NCI-H1092 (cell line): ENCODE results near the gene METTL3.
"Not testable (repeated sequence)": the region's sequence is repeated elsewhere in the genome, so short reads cannot be mapped to it uniquely, and the experiment has no call there.

Experiments used
- DNase-seq: peaks from one replicate; lab custom pipeline; 2025; lab: John Stamatoyannopoulos, UW

Gene METTL3

DNA sequence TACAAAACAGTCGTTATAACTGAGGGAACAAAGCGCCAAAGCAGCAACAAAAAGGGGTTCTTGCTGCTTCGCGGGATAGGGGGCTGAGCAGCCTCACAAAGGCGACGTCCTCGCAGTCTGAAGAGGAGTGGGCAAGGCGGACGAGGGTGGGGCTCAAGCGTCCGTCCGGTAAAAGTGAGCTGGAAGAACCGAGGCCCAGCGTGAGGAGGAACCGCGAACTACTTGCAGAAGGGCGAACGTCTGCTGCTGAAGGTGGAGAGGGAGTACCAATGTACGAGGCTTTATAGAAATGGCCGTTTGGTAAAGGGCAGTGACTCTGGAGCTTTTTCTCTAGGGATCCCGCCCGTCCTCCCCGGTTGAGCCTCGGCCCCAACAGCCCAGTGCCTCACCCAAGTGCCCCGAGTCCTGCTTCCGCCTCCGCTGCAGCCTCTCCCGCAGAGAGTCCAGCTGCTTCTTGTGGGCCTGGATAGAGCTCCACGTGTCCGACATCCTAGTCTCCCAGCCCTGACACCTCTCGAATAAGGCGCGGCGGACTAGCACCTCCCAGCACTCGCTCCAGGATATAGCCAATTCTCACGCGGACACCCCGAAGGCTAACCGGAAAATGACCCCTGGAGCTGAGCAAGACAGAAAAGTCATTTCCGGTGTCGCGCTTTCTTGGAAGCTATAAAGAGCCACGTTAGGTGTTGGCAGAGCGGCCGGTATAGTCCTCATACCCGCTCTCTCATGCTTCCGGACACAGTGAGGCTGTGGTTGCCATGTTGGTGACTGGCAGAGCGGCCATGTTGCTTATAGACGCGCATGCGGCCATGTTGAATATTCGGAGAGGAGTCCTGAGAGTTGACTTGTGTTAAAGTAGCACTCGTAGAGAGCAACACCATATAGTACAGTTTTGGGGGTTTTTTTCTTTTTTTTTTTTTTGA lies at the start of gene METTL3:
Gene METTL3 (minus strand): TSS at position 606 of the 923 bp plus-strand sequence. CDS start 117 bp downstream, at position 489.
- DNase-seq: peak; percentile 99

DNA sequence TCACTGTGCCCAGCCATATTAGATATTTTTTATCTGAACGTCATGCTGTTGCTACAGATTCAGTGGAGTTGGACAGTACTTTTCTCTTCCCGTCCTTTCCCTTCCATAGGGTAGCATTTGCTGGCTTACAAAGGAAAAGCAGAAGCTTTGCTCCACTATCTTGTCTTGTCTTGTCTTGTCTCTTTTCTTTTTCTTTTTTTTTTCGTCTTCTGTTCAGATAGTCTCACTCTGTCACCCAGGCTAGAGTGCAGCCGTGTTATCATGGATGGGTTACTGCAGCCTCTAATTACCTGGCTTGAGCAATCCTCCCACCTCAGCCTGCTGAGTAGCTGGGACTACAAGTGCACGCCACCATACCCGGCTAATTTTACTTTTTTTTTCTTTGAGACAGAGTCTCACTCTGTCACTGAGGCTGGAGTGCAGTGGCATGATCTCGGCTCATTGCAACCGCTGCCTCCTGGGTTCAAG lies 47.6 kb upstream of the METTL3 start:
- no peak for DNase-seq

DNA sequence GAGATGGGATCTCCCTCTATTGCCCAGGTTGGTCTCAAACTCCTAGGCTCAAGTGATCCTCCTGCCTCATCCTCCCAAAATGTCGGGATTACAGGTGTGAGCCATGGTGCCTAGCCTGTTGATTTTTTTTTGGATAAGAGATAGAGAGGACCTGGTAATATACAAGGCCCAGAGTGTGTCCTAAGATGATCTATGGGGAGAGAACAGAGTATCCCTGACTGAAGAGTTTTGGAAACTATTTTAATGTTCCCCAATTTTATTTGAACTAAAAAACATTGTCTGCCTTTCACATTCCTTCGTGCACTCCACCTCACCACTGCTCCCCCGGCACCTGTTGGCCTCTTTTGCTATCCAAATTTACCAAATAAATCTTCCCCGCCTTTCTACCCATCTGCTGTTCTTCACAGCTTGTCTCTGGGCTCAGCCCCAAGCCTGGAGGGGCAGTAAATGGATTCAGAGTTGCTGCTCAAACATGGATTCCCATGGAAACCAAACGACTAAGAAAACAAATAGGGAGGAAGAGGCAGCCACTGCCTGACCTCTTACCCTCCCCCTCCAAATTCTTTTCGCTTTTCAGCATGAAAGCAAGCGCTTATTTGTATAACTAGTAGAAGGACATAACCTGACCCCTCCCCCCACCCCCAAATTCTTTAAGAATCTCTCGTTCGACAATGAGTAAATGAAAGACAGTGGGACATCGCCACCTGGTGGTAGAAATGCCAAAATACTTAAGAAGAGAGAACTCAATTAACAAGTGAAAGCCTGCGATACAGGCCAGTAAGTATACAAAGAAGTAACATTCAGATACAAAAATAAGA lies 46.2 kb upstream of the METTL3 start:
- peak; percentile 92 for DNase-seq

DNA sequence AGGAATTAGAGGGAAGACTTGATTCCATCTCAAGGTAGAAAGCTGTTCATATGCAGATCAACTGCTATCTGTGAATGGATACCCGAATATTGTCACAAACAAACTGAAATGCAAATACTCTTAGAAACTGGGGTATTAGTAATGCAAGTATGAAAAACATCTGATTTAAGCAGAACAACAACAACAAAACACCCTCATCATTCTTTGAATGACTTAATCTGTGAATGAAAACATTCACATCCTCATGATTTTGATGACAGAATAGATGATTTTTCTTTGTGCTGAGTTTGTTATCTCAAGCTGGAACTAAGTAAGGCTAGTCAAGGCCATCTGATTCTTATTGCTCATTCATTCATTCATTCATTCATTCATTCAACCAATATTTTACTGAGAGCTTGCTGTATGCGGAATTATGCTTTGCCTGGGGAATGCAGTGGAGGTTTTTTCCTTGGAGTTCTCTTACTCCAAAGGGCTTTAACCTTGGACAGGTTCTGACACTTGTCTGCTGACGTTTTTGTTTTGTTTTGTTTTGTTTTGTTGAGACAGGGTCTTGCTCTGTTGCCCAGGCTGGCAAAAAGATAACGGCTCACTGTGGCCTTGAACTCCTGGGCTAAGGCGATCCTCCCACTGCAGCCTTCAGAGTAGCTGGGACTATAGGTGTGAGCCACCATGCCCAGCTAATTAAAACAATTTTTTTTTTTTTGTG lies 45.4 kb upstream of the METTL3 start:
- DNase-seq: no peak

DNA sequence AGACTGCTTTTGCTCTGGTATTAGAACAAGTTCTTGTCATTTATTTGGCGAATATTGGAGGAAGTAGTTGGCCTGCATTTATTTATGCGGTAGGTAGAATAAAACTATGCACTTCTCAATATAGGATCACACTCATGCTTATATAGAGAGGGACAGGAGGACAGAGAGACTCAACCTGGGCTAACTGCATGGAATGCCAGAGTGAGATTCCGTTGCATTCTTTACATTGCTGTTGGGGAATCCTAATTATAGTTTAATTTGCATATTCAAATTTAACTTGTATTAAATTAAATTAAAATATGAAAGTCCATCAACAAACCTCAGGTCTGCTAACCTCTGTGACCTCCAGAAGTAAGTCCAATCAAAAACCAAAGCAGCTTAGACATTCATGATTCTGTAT lies 42.1 kb upstream of the METTL3 start:
- no peak for DNase-seq

DNA sequence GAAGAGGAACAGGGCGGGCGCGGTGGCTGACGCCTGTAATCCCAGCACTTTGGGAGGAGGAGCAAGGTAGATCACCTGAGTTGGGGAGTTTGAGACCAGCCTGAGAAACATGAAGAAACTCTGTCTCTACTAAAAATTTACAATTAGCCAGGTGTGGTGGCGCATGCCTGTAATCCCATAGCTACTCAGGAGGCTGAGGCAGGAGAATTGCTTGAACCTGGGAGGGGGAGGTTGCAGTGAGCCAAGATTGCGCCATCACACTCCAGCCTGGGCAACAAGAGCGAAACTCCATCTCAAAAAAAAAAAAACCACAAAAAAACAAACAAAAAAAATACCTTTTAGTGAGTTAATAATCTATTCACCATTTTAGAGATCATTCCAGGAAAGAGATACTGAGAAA lies 33.4 kb upstream of the METTL3 start:
- DNase-seq: not testable (repeated sequence)

DNA sequence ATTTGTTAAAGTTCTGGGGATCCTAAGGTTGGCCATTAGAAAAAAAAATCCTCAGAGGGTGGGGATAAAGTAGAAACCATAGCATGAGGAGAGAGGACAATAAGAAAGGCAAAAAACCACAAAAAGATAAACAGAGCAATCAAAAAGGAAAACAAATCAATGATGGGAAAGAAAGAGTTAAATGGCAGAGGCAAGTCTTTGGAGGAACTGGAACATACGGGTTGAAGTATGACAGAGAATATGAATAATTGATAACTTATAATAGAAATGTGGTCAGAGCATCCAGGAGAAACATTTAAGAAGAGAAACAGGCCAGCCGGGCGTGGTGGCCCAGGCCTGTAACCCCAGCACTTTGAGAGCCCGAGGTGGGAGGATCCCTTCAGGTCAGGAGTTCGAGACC lies 32.8 kb upstream of the METTL3 start:
- no peak for DNase-seq

DNA sequence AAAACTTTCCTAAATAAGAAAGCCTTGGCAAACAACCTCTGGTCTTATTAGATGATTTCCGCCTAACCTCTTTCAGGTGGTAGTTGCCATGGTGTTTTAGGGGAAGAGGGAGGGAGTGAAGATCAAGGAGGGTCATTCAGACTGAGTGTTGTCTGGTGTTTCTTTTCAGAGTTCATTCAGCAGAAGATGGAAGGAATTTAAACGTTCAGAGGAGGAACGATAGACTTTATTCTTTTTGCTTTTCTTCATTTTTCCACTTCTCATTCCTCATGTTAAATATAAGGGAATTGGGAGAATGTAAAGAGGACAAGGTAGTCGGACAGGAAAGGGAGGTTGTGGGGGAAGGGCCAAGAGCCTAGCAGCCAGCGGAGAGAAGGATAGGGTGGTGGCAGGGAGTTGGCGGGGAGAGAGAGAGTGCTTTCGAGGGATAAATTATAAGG lies 32.4 kb upstream of the METTL3 start:
- DNase-seq: peak; percentile 14

DNA sequence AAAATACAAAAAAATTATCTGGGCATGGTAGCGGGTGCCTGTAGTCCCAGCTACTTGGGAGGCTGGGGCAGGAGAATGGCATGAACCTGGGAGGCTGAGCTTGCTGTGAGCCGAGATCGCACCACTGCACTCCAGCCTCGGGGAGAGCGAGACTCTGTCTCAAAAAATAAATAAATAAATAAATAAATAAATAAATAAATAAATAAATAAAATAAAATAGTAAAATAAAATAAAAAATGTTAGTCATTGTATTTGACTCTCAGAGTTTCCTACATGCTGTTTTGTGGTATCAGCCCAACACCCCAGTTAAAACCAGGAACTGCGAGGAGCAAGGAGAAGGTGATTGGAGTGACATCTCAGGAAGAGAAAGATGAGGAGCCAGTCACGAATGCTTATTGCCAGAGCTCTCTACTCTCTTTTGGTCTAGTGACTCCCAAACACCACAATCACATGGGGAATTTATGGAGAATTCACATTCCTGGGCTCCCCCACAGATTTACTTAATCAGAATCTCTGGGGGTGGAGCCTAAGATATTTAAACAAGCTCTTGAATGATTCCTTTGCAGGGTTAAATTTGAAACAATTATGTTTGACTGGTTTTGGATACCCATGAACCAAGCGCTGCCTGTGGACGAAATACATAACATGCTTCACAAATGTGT lies 30.4 kb upstream of the METTL3 start:
- DNase-seq: no peak

DNA sequence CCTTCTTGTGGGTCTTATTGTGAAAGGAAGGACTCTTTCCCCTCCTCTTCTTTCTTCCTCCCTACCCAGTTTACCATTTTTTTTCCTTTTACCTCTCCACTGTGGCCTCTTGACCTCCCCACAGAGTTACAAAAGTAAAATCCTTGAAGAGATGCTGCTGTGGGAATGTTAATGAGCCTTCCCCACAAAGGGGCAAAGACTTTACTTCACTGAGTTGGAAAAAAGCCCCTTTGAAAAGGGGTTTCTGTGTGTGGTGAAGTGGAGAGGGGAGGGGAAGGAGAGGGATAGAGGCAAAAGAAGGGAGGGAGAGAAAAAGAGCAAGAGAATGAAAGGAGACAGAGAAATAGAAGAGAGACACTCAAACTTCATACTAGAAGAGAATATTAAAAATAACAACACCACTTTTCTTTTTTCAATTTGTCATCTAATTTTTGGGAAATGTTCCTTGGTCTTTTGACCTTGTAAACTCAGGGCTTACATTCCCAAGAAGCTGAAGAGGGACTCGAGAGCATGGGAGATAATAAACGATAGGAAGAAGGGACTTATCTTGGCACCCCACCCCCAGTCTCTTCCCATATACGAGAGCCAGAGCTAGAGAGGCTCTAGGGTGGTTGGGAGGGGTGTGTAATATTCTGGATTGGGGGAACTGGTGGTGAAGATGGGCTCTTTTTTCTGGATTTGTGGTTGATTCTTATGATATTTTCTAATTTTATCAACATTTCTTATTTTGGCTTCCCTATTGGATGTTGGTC lies 28.2 kb upstream of the METTL3 start:
- DNase-seq: no peak

DNA sequence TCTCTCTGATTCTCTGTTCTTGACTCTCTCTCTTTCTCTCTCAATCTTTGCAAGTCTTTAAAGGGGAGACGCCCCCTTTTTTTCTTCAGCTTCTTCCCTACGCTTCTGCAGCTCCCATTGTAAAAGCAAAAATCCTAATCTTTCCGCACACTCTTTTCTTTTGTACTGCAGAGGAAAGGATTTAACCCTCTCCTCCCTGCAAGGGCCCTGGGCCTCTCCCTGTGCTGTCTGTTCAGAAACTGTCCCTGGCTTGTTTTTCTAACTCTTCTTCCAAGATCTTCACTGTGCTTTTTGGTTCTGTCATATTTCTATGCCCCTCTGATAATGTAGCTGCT lies 25.9 kb upstream of the METTL3 start:
- no peak for DNase-seq

DNA sequence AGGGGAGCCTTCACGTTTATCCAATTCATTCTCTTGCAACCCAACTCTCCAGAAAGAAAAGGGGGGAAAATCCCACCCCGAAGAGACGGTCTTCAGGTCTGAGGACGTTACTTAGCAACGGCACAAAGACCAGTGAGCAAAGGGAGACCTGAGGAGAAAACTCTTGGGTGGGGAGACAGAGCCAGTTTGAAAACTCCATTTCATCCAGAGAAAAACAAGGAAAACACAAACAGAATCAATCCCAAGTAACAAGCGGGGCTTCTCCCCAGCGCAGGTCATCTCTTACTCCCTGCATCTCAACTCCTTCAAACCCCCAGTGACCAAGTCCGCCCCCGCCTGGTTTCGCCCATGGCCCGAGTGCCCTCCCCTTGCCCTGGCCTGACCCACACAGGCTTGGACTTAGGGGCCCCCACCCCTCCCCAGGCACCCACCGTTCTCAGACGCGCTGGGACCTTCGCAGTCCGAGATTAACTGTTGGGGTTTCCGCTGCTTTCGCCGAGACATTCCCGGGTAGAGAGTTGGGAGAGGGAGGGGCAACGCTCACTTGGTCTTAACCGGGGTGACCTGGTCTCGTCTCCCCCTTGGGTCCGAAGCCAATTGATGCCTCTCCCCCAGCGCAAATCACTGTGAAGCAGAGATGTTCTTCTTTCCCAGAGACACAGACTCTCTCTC lies 25.4 kb upstream of the METTL3 start:
- DNase-seq: no peak

DNA sequence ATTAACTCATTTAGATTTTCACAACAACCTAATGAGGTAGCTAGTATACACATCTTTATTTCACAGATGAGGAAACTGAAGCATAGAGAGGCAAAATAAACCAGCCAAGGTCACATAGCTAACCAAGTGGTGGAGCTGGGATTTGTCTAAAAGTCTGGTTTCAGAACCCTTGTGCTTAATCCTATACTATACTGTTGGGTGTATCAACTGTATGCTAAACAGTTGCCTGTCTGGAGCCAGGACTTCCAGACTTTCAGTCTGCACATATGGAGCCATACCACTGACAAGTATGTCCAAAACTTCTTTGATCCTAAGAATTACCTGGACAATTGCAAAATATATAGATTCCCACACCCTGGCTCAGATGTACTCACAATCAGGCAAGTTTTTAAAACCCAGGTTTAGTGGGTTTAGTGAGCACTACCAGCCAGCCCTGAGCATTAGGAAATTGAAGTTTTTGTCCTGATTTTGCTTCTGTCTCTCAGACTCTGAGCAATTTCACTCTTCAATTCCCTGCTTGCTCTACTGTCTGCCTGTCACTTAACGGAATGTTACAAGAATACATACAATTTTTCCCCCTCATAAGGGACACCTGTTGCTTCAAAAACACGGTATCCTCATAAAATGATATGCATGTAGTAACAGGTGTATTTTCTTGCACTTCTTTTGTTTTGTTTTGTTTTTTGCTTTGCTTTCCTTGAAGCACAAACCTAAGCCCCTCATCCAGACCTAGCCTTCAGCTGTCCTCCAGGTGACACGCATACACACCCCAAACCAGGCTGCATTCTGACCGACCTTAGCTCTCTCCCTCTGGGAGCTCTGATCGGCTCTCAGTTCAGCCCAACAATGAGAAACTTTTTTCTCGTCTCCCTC lies 24.6 kb upstream of the METTL3 start:
- no peak for DNase-seq

DNA sequence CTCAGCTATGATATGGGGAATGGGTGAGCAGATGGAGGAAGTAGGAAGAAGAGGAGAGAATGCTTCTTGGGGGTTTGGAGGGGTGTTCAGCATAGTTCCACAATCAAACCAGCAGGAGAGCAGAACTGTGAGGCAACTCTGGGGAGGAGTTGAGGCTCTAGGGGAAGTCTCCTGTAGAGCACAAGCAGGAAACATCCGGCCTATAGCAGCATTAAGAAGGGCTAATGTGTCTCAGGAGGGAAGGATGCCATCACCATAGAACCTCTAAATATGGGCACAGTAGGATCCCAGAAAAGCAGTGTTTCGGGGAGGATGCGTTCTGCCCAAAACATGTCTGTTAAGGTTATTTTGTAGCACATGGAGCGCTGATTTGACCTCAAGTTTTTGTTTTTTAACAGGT lies 23.4 kb upstream of the METTL3 start:
- no peak for DNase-seq

DNA sequence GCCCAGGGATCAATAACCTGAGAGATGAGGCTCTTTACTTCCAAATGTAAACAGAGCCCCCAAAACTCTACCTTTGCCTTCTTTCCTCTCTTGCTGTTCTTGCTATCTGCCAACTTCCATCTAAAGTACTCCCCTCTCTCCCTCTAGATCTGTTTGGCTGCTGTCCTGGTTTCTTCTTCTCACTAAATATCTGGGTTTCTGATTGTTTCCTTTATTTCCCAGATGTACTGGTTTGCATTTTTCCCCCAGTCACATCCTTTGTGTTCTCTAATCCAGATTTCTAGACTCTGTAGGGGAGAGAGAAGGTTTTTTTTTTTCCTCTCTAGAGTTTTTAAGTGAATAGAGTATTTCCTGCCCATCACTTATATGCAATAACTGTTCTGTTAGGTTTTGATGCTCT lies 22.2 kb upstream of the METTL3 start:
- DNase-seq: no peak

DNA sequence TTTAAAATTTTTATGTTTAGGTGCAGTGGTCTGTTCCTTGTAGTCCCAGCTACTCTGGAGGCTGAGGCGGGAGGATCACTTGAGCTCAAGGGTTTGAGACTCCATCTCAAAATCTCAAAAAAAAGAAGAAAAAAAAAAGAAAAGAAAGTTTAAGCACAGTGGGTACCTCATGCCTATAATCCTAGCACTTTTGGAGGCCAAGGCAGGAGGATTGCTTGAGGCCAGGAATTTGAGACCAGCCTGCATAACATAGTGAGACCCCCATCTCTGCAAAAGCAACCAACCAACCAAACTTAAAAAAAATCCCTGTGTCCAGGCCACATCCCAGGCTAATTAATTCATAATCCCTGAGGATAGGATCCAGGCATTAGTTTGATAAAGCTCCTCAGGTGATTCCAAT lies 18.4 kb upstream of the METTL3 start:
- no peak for DNase-seq

DNA sequence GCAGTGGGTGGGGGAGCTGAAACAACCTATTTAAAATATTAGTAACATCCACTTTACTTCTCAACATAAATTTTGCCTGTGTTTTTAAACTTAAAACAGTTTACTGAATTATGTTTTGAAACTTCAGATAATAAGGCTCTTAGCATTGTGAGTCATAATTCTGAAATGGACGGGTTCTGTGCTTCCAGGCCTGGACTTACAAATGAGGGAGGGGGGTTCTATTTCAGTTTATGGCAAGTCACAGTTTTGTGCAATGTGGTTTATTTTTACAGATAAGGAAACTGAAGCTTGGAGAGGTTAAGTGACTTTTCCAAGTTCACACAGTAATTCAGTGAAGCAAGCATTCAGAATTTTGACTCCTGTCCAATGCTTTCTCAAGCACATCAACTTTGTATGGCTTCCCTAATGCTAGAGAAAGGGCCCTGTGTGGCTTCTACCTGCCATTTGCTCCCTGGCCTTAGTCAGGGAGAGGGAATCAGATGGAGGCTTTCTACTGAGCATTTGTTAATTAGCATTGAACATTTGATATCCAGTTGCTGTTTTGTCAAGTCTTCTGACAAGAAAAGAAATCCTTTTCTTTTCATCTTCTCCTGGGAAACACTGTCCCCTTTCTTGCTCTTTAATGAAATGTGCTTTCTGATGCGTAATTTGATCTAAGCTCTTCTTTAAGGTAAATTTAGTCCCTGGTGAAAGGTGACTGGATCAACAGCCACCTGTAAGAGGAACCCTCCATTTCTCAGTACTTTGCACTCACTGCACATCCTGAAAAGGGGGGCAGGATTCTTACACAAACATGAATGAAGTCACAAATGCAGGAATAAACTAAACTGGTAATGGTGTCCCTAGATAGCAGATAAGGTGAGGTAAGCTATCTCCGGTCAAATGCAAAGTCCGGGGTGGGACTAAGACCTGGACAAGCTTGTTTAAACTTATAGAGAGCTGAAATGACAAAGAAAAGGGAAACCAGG lies 17.5 kb upstream of the METTL3 start:
- no peak for DNase-seq

DNA sequence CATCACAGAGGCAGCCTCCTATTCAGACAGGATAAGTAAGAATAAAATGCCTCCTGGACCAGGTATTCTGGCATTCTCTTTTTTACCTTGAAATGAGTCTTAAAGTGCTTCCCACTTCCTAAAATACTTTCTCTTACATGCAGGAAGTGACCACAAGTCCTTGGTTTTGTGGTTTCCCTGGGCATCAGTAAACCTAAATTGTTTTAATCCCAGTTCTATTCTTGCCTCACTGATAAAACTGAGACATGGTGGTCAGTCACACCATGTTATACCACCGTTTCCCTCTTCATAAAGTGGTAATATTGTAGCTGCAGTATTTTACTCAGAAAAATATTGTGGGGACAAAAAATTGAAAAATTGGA lies 16.2 kb upstream of the METTL3 start:
- no peak for DNase-seq
